Lower leg skin (tissue), 4 donors: ENCODE measurements around the gene CREBL2. TPM values are rescaled to one million over a fixed set of nuclear protein-coding genes. Genes with fewer than 3 reads are reported as not detected.

ENCODE experiments used
- DNase-seq, 2 donors: peaks; one replicate each; pipeline ENCODE4 v3.0.0-alpha.2; 2019; ENCODE audit warnings: low spot score in 2 of 2
- H3K4me3 ChIP-seq: fragments of 200-600 bp; sonication (generic); 2 replicates; pipeline ENCODE4 v1.5.1; 2017; ENCODE audit warnings: mild to moderate bottlenecking, low read depth; ENCODE audit not compliant: poor library complexity, severe bottlenecking
- CTCF ChIP-seq, 3 donors: fragments of 450-650 bp; IDR thresholded peaks; one replicate each; pipeline ENCODE4 v1.5.1; 2016; ENCODE audit warnings: antibody characterized with exemption in 3 of 3, mild to moderate bottlenecking in 3 of 3, moderate library complexity in 2 of 3
- POLR2A ChIP-seq, 2 donors: fragments of 450-650 bp; IDR thresholded peaks; one replicate each; pipeline ENCODE4 v1.6.1; 2016 to 2017; ENCODE audit warnings: antibody characterized with exemption in 2 of 2, mild to moderate bottlenecking in 1 of 2, moderate library complexity in 1 of 2
- WGBS, 2 donors: methylation state at CpG; one replicate each; pipeline ENCODE4 v1.1.5; 2018; 5-methylcytosine and 5-hydroxymethylcytosine counted together
- intact Hi-C: fragments of 100-400 bp; cut with DNase I; formaldehyde crosslinking; loops from one replicate; pipeline ENCODE4 v1.15.0; 2023; ENCODE audit warnings: low total_unique reads
- total RNA-seq, 4 donors: library from RNA; depleted of rRNA; stranded (reverse); fragments of >200 nt; gene quantifications; one replicate each; pipeline ENCODE4 v1.1.0, GENCODE V29; 2016

Gene CREBL2
- total RNA-seq, 4 donors from 2014 or later, result 36.1 to 47.0 (median 44.5) TPM

- no peak for TF ChIP-seq CTCF (IDR thresholded peaks at IDR 0.05)
- no peak for TF ChIP-seq POLR2A (IDR thresholded peaks at IDR 0.05)
- 83 to 89% methylated on average over 4 of the region's 4 CpGs for WGBS, 2 donors
- no peak for DNase-seq
- intact Hi-C loops, result no loop called here
- no peak overlapping the region for H3K4me3 ChIP-seq
Observed at GRCh38 chr12:12683136-12683697, 71.5 kb downstream of the CREBL2 start.

- WGBS, 2 donors, result 40 to 51% methylated on average over 3 of the region's 3 CpGs
- intact Hi-C loops, result no loop called here
- no peak for TF ChIP-seq POLR2A (IDR thresholded peaks at IDR 0.05)
- TF ChIP-seq CTCF (IDR thresholded peaks at IDR 0.05), result no peak
- no peak for DNase-seq
- H3K4me3 ChIP-seq, result no peak overlapping the region
Observed at GRCh38 chr12:12683725-12684124, 72.0 kb downstream of the CREBL2 start.

- intact Hi-C loops, result no loop called here
- DNase-seq, result no peak
- 6 to 7% methylated on average over 5 of the region's 5 CpGs for WGBS, 2 donors
- TF ChIP-seq CTCF (IDR thresholded peaks at IDR 0.05) (no peak), POLR2A (IDR thresholded peaks at IDR 0.05) (no peak)
- H3K4me3 ChIP-seq, result no peak overlapping the region
Observed at GRCh38 chr12:12684375-12685106, 72.9 kb downstream of the CREBL2 start.

- 58 to 59% methylated on average over 4 of the region's 4 CpGs for WGBS, 2 donors
- TF ChIP-seq POLR2A (IDR thresholded peaks at IDR 0.05) (no peak), CTCF (IDR thresholded peaks at IDR 0.05) (no peak)
- DNase-seq, result no peak
- H3K4me3 ChIP-seq, result no peak overlapping the region
- intact Hi-C loops, result no loop called here
Observed at GRCh38 chr12:12685305-12685704, 73.6 kb downstream of the CREBL2 start.

GRCh38 chr12:12686472-12686871, 74.8 kb downstream of the CREBL2 start:
- intact Hi-C loops, result no loop called here
- DNase-seq, result no peak
- H3K4me3 ChIP-seq, result no peak overlapping the region
- TF ChIP-seq POLR2A (IDR thresholded peaks at IDR 0.05) (no peak), CTCF (IDR thresholded peaks at IDR 0.05) (no peak)
- WGBS, 2 donors, result 82 to 94% methylated on average over 1 of the region's 1 CpG
